DND-41 (cell line): ENCODE measurements around the gene RYR3.

Experiments
- ATAC-seq: fragments of 200-7000 bp; cut with Tn5 transposase; 3 replicates; pipeline ENCODE4 v1.9.1; 2021; ENCODE audit warnings: low read depth; ENCODE audit not compliant: insufficient read depth
- DNase-seq: peaks from one replicate; pipeline ENCODE4 v3.0.0-alpha.2; 2020
- H2AFZ ChIP-seq: 2 replicates; pipeline ENCODE4 v1.6.0; 2012; ENCODE audit warnings: low read depth, low read length
- H3K27ac ChIP-seq: 2 replicates; pipeline ENCODE4 v1.5.1; 2012; ENCODE audit warnings: low read length, inconsistent platforms
- H3K27me3 ChIP-seq: fragments of 200-600 bp; sonication (generic); 2 replicates; pipeline ENCODE4 v1.6.0; 2012; ENCODE audit warnings: low read length, mild to moderate bottlenecking, inconsistent platforms; ENCODE audit not compliant: insufficient read depth, poor library complexity
- H3K36me3 ChIP-seq: 2 replicates; pipeline ENCODE4 v1.5.1; 2012; ENCODE audit warnings: low read length, inconsistent platforms; ENCODE audit not compliant: insufficient read depth
- H3K4me1 ChIP-seq: 2 replicates; pipeline ENCODE4 v1.5.1; 2012; ENCODE audit warnings: mild to moderate bottlenecking, low read length; ENCODE audit not compliant: insufficient read depth
- H3K4me2 ChIP-seq: 2 replicates; pipeline ENCODE4 v1.6.0; 2012; ENCODE audit warnings: mild to moderate bottlenecking, moderate library complexity, low read length, inconsistent platforms; ENCODE audit not compliant: insufficient read depth
- H3K4me3 ChIP-seq, 2 experiments: fragments of 200-600 bp in 1 of 2; shearing (Covaris generic) in 1 of 2; 2 replicates each; pipeline ENCODE4 v1.5.1; 2012 to 2016; ENCODE audit warnings: inconsistent platforms in 2 of 2, low read length in 2 of 2, mild to moderate bottlenecking in 2 of 2, low read depth in 1 of 2, moderate library complexity in 1 of 2
- H3K79me2 ChIP-seq: 2 replicates; pipeline ENCODE4 v1.6.0; 2012; ENCODE audit warnings: low read length, inconsistent platforms; ENCODE audit not compliant: insufficient read depth
- H3K9ac ChIP-seq: 2 replicates; pipeline ENCODE4 v1.6.0; 2012; ENCODE audit warnings: low read depth, mild to moderate bottlenecking, inconsistent platforms, low read length, moderate library complexity
- H3K9me3 ChIP-seq: 2 replicates; pipeline ENCODE4 v1.5.1; 2012; ENCODE audit warnings: low read length, moderate library complexity, mild to moderate bottlenecking, inconsistent platforms; ENCODE audit not compliant: insufficient read depth, severe bottlenecking
- H4K20me1 ChIP-seq: 2 replicates; pipeline ENCODE4 v1.6.0; 2012; ENCODE audit warnings: low read length; ENCODE audit not compliant: insufficient read depth
- CTCF ChIP-seq: IDR thresholded peaks from 2 replicates; pipeline ENCODE4 v1.5.1; 2012; ENCODE audit warnings: borderline replicate concordance, low read length, moderate library complexity, mild to moderate bottlenecking; ENCODE audit not compliant: poor library complexity, severe bottlenecking; ENCODE audit errors: extremely low read depth
- EZH2 ChIP-seq: IDR thresholded peaks from 3 replicates; pipeline ENCODE4 v1.6.1; 2012; ENCODE audit warnings: borderline replicate concordance, low read depth, mild to moderate bottlenecking, moderate library complexity, low read length, inconsistent platforms; ENCODE audit not compliant: severe bottlenecking

RYR3 gene

DNA sequence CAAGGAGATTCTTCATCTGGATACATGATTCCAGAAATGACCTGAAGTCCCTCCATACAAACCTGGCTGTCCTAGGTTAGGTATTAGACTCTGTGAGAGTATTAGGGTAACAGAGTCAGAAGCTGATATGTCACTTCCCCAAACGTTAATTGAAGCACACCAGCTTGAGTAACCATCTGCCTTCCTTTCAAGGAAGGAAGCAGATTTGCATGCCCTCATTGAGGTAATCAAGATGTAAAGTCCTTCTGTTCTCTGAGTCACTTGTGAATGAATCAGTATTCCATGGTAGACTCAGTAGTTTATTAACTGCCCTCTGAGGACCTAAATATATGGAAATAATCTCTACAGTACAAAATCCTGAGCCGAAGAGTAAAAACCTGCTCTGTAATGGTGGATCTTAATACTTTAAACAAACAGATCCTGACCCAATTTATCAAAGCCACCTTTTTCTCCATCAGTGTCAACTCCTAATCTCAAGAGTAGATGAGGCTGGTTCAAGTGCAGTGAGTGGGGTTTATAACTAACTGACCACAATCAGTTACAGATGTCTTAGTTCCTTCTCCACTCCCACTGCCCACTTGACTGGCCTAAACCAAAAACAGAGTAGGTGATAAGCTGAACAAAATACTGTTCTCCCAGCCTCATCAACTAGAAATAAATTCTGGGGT lies 411.4 kb downstream of the RYR3 start:
- TF ChIP-seq CTCF = no peak
- Histone ChIP-seq H2AFZ (no peak overlapping the region), H3K9ac (no peak overlapping the region), H3K4me2 (no peak overlapping the region), H4K20me1 (no peaks in the 10 kb centered on the region), H3K9me3 (no peaks in the 10 kb centered on the region), H3K27me3 (no peaks in the 10 kb centered on the region), H3K36me3 (no peaks in the 10 kb centered on the region), H3K79me2 (no peaks in the 10 kb centered on the region), H3K4me3 (no peak overlapping the region), H3K27ac (no peak overlapping the region), H3K4me1 (no peaks in the 10 kb centered on the region)
- ATAC-seq = no peak
- no peak for DNase-seq

GRCh38 chr15:33722673-33723015 lies 411.9 kb downstream of the RYR3 start:
- no peak overlapping the region for H3K4me3 ChIP-seq
- H3K27ac ChIP-seq = no peak overlapping the region
- no peak overlapping the region for H3K4me2 ChIP-seq
- no peak overlapping the region for H3K9ac ChIP-seq
- no peaks in the 10 kb centered on the region for H3K27me3 ChIP-seq
- no peaks in the 10 kb centered on the region for H3K79me2 ChIP-seq
- H3K36me3 ChIP-seq = no peaks in the 10 kb centered on the region
- ATAC-seq (no peak), DNase-seq (no peak)
- no peak overlapping the region for H2AFZ ChIP-seq
- no peak for TF ChIP-seq CTCF
- TF ChIP-seq EZH2 = no peak
- H3K4me1 ChIP-seq = no peaks in the 10 kb centered on the region
- H3K9me3 ChIP-seq = no peaks in the 10 kb centered on the region
- no peaks in the 10 kb centered on the region for H4K20me1 ChIP-seq

DNA sequence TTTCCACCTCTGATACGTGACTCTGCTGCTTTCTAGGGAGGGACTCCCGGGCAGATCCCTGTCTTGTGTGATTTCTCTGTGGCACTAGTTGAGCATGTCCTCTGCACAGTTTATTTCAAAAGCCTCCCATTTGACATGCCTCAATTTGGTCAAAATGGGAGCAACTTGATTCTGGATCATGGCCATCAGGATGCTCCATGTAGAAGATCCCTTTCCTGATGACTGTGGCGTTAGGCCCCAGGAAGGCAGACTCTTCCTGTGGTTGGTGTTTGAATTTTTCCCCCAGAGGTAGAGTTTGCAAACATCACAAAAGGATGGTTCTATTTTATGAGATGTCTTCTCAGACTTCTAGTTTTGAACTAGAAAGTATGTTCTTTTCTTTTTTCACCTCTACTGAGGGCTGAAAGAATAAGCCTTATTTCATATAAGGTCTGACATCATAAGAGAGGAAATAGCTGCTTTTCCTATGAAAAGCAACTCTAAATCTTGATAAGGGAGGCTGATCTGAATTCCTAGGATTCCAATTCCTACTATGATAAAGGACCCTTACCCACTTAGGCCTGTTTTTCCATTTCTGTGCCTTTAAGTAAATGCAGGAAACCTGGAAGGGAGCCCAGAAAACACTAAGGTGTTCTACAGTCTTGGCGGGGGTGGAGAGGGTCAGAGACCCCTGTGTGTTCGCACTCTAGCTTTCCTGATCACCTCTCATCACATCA lies 413.7 kb downstream of the RYR3 start:
- Histone ChIP-seq H2AFZ (no peak overlapping the region), H3K27ac (no peak overlapping the region), H3K79me2 (no peaks in the 10 kb centered on the region), H3K4me2 (no peak overlapping the region), H3K4me1 (no peaks in the 10 kb centered on the region), H3K9me3 (no peaks in the 10 kb centered on the region), H4K20me1 (no peaks in the 10 kb centered on the region), H3K27me3 (no peaks in the 10 kb centered on the region), H3K36me3 (no peaks in the 10 kb centered on the region), H3K9ac (no peak overlapping the region), H3K4me3 (no peak overlapping the region)
- DNase-seq (no peak), ATAC-seq (no peak)
- TF ChIP-seq CTCF (no peak), EZH2 (no peak)
